HEK293 (cell line): ENCODE measurements around the gene ZP4.
A peak's percentile ranks its signal among the peaks of the same experiment; 100 is the strongest.

ENCODE experiments used
- CTCF ChIA-PET: fragments of 350-600 bp; formaldehyde crosslinking; extraction: SDS; loops from one replicate; lab custom pipeline; 2021; ENCODE audit warnings: antibody characterized with exemption; lab: Yijun Ruan, JAX
- POLR2A ChIA-PET: fragments of 300-600 bp; formaldehyde crosslinking; extraction: SDS; loops from one replicate; lab custom pipeline; 2020; ENCODE audit warnings: antibody characterized with exemption, inconsistent platforms; lab: Yijun Ruan, JAX
- H3K27ac ChIP-seq: fragments of 200-500 bp; sonication (Bioruptor generic); 2 replicates; pipeline ENCODE4 v1.5.1; 2014; ENCODE audit warnings: low read depth, low read length, control low read depth, inconsistent platforms; ENCODE audit errors: extremely low read depth
- H3K36me3 ChIP-seq, 2 experiments: fragments of 200-500 bp in 1 of 2; sonication (Bioruptor generic) in 1 of 2; 1 replicate in 1 of 2; 2 replicates in 1 of 2; pipeline ENCODE4 v1.5.1; 2014 to 2017; ENCODE audit warnings: inconsistent platforms in 2 of 2, low read length in 2 of 2; ENCODE audit not compliant: control insufficient read depth in 2 of 2, insufficient read depth in 1 of 2
- H3K4me1 ChIP-seq: fragments of 200-500 bp; sonication (Bioruptor generic); 2 replicates; pipeline ENCODE4 v1.5.1; 2014; ENCODE audit warnings: mild to moderate bottlenecking, low read length, inconsistent platforms; ENCODE audit not compliant: control insufficient read depth, insufficient read depth
- H3K4me3 ChIP-seq: 2 replicates; pipeline ENCODE4 v1.5.1; 2011; ENCODE audit warnings: low read depth, mild to moderate bottlenecking, control low read depth, low read length, moderate library complexity
- H3K9me3 ChIP-seq: fragments of 200-500 bp; sonication (Bioruptor generic); 2 replicates; pipeline ENCODE4 v1.5.1; 2014; ENCODE audit warnings: low read depth, low read length, inconsistent platforms; ENCODE audit not compliant: control insufficient read depth, insufficient read depth
- GLI2 ChIP-seq: fragments of 450-650 bp; formaldehyde crosslinking; IDR thresholded peaks from 2 replicates; pipeline ENCODE4; 2017; ENCODE audit warnings: missing biosample characterization, missing genetic modification characterization, low read depth, borderline replicate concordance
- SP3 ChIP-seq: fragments of 450-650 bp; formaldehyde crosslinking; IDR thresholded peaks from 2 replicates; pipeline ENCODE4 v1.5.1; 2016; ENCODE audit warnings: missing biosample characterization, missing genetic modification characterization
- ZBTB48 ChIP-seq: fragments of 450-650 bp; formaldehyde crosslinking; IDR thresholded peaks from 2 replicates; pipeline ENCODE4 v1.5.1; 2016; ENCODE audit warnings: missing biosample characterization, missing genetic modification characterization
- ZFHX2 ChIP-seq: fragments of 450-650 bp; formaldehyde crosslinking; conservative IDR thresholded peaks from 2 replicates; pipeline ENCODE4 v1.5.1; 2016; ENCODE audit warnings: missing biosample characterization, missing genetic modification characterization
- ZNF274 ChIP-seq, 2 experiments: fragments of 200-500 bp in 1 of 2; fragments of 450-650 bp in 1 of 2; sonication (Bioruptor generic) in 1 of 2; formaldehyde crosslinking in 1 of 2; IDR thresholded peaks; 2 replicates each; pipeline versions ENCODE4 v1.5.1 to v1.6.1; 2014 to 2016; ENCODE audit warnings: borderline replicate concordance in 1 of 2, inconsistent platforms in 1 of 2, low read length in 1 of 2, missing biosample characterization in 1 of 2, missing genetic modification characterization in 1 of 2
- ZNF354C ChIP-seq: fragments of 450-650 bp; formaldehyde crosslinking; IDR thresholded peaks from 2 replicates; pipeline ENCODE4 v1.5.1; 2016; ENCODE audit warnings: missing biosample characterization, missing genetic modification characterization, low read depth, borderline replicate concordance
- ZNF544 ChIP-seq: fragments of 450-650 bp; formaldehyde crosslinking; IDR thresholded peaks from 2 replicates; pipeline ENCODE4 v1.5.0; 2017; ENCODE audit warnings: missing biosample characterization, missing genetic modification characterization
- ZNF549 ChIP-seq: fragments of 450-650 bp; IDR thresholded peaks from 2 replicates; pipeline ENCODE4 v1.5.1; 2018; ENCODE audit warnings: missing biosample characterization, missing genetic modification characterization, mild to moderate bottlenecking, inconsistent platforms, moderate library complexity
- ZNF596 ChIP-seq: fragments of 450-650 bp; IDR thresholded peaks from 2 replicates; pipeline ENCODE4 v1.5.0; 2018; ENCODE audit warnings: missing biosample characterization, mild to moderate bottlenecking, missing genetic modification characterization, moderate library complexity
- ZNF654 ChIP-seq: fragments of 450-650 bp; formaldehyde crosslinking; IDR thresholded peaks from 2 replicates; pipeline ENCODE4 v1.5.1; 2016; ENCODE audit warnings: low read depth, missing biosample characterization, missing genetic modification characterization
- ZNF660 ChIP-seq: fragments of 450-650 bp; IDR thresholded peaks from 2 replicates; pipeline ENCODE4 v1.5.1; 2018; ENCODE audit warnings: missing biosample characterization, mild to moderate bottlenecking, missing genetic modification characterization
- ZSCAN23 ChIP-seq: fragments of 450-650 bp; formaldehyde crosslinking; IDR thresholded peaks from 2 replicates; pipeline ENCODE4 v1.5.1; 2016; ENCODE audit warnings: missing biosample characterization, missing genetic modification characterization
- ZXDB ChIP-seq: fragments of 450-650 bp; formaldehyde crosslinking; IDR thresholded peaks from 2 replicates; pipeline ENCODE4 v1.5.1; 2016; ENCODE audit warnings: missing biosample characterization, missing genetic modification characterization
- TF ChIP-seq, protein P1 (sequence below): fragments of 450-650 bp; formaldehyde crosslinking; conservative IDR thresholded peaks from 2 replicates; pipeline ENCODE4 v1.5.1; 2016; ENCODE audit warnings: low read depth, missing biosample characterization, missing genetic modification characterization

ZP4 gene

DNA sequence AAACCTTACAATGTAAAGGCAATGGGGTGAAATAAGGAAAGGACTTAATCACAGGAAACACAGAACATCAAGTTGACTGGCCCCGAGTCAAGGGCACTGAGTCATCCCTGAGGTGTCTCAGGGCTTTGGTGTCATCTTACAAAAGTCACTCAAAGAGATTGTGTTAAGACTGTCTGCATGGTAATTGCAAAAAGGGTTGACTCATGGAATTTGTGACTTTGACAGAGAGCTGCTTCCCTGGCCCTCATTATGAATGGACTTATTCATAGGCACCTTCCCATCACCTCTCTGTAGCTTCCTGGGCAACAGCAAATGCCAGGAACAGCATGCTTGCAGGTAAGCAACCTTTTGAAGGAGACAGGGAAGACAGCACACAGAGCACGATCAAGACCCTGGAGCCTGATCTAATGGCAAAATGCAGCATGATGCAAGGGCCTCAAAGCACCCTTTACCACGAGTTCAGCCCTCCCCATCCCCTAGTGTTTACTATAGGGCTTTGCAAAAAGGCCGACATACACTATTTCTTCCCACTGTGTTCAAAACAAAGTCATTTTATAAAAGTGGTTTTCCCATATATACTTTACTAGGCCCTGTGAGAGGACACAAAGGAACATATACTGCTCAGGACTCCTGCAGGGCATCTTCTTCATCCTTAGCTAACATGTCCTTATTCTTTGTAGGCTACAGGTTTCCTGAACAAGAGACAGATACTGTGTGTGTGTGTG is 17.1 kb downstream of the ZP4 start (continued):
- TF ChIP-seq ZSCAN23 (tag by site-specific recombination) = 0 out of 2 replicates have a peak, but pooled peaks have one; percentile 27

DNA sequence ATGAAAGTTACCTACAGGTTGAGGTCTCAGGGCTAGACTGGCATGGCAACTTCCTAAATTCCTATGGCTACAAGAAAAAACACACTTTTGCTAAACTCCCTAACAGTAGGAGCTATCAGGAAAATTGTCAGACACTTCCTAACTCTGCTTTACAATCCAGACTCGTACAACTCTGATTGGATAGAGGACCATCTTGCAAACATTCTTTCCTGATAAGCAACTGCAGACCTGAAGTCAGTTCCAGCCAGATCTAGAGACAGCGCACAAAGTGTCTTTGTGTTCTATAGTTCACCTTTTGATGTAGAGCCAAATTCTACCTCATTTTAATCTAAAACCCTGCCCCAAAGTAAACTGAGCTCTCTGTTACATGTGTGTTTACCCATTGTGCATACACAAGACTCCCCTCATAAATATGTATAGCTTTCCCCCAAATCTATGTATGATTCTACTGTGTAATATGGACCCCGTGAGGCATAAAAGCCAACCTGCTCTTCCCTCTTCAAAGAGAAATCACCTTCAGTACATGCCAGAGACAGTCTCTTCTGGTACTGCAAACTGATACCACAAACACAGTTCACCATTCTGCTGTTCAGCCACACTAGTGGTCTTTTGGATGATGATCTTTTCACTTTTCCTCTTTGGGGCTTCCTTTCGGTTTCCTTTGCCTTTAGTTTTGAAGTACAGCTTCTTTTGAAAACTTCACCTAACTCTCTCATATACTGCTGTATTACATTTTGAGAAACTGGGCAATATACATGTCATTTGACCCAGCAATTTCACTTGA is 21.7 kb downstream of the ZP4 start:
- POLR2A ChIA-PET = no interaction called here
- TF ChIP-seq ZBTB48 (tag by site-specific recombination) = 0 out of 2 replicates have a peak, but pooled peaks have one; percentile 31
- TF ChIP-seq ZNF354C (tag by site-specific recombination) = no peak
- CTCF ChIA-PET = interaction anchor here (0.8 to 1.4 kb wide), 3 partner anchors 18 to 62 kb away, joined by 6 to 9 read pairs (median 7); no protein-coding TSS in a partner anchor

DNA sequence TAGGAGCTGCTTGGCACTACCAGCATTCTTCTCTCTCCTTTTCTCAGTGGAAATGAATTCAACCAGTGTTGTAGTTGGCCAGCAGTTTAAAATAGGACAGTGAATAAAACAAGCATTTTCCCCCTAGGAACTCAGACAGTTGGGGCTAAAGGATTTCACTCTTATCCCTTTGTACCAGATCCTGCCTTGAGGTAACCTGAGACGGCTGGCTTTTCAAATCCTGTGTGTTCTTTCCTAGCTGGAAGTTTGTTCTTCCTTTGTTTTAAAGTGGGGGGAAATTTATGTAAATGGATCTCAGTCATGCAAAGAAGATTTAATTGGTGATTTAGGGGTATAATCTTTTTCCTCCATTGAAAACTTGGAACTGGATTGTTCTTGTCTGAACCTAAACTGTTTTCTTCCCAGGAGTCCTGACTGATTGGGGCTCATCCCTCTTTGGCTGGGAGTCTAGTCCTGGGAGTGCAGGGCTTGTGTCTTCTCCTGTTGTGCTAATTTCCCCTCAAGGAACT is 23.3 kb downstream of the ZP4 start:
- H3K9me3 ChIP-seq = no peaks in the 10 kb centered on the region
- H3K4me3 ChIP-seq = no peak overlapping the region
- no peak overlapping the region for H3K27ac ChIP-seq
- ChIA-PET CTCF (interaction anchor here (0.8 to 1.3 kb wide), 2 partner anchors 16 to 34 kb away, joined by 4 to 8 read pairs; no protein-coding TSS in a partner anchor), POLR2A (no interaction called here)
- TF ChIP-seq ZNF354C (tag by site-specific recombination) = no peak
- no peak for TF ChIP-seq ZNF274 (IDR thresholded peaks at IDR 0.05; ENCODE audit: low read length)
- no peak for TF ChIP-seq ZNF274 (tag by site-specific recombination; IDR thresholded peaks at IDR 0.05; ENCODE audit: borderline replicate concordance)
- TF ChIP-seq ZFHX2 (tag by site-specific recombination) = no peak
- TF ChIP-seq SP3 = no peak
- no peak for TF ChIP-seq ZNF660 (tag by site-specific recombination)
- TF ChIP-seq ZNF549 (tag by site-specific recombination) = no peak
- TF ChIP-seq ZNF544 (tag by site-specific recombination) = no peak
- TF ChIP-seq ZNF596 (tag by site-specific recombination) = no peak
- no peak for TF ChIP-seq GLI2 (tag by site-specific recombination)
- no peak for TF ChIP-seq ZXDB (tag by site-specific recombination)
- no peak for TF ChIP-seq ZNF654 (tag by site-specific recombination)
- TF ChIP-seq, protein P1, sequence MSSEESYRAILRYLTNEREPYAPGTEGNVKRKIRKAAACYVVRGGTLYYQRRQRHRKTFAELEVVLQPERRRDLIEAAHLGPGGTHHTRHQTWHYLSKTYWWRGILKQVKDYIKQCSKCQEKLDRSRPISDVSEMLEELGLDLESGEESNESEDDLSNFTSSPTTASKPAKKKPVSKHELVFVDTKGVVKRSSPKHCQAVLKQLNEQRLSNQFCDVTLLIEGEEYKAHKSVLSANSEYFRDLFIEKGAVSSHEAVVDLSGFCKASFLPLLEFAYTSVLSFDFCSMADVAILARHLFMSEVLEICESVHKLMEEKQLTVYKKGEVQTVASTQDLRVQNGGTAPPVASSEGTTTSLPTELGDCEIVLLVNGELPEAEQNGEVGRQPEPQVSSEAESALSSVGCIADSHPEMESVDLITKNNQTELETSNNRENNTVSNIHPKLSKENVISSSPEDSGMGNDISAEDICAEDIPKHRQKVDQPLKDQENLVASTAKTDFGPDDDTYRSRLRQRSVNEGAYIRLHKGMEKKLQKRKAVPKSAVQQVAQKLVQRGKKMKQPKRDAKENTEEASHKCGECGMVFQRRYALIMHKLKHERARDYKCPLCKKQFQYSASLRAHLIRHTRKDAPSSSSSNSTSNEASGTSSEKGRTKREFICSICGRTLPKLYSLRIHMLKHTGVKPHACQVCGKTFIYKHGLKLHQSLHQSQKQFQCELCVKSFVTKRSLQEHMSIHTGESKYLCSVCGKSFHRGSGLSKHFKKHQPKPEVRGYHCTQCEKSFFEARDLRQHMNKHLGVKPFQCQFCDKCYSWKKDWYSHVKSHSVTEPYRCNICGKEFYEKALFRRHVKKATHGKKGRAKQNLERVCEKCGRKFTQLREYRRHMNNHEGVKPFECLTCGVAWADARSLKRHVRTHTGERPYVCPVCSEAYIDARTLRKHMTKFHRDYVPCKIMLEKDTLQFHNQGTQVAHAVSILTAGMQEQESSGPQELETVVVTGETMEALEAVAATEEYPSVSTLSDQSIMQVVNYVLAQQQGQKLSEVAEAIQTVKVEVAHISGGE = no peak
- H3K36me3 ChIP-seq = no peaks in the 10 kb centered on the region
- H3K4me1 ChIP-seq = no peaks in the 10 kb centered on the region

More for the DNA sequence above, 21.7 kb downstream of the ZP4 start:
- no peak overlapping the region for H3K4me3 ChIP-seq
- peaks cover 12% of the 10 kb centered on the region for H3K4me1 ChIP-seq
- H3K9me3 ChIP-seq = no peaks in the 10 kb centered on the region
- H3K36me3 ChIP-seq = no peaks in the 10 kb centered on the region
- H3K27ac ChIP-seq = no peak overlapping the region
